C4-2B (cell line): ENCODE results near the gene DDR1.

ENCODE experiments used
- ZFX ChIP-seq: fragments of 450-650 bp; IDR thresholded peaks from 2 replicates; pipeline ENCODE4 v1.6.1; 2017
- TF ChIP-seq, protein P1 (sequence below): fragments of 450-650 bp; conservative IDR thresholded peaks from 2 replicates; pipeline ENCODE4 v1.5.1; 2017; ENCODE audit warnings: mild to moderate bottlenecking

DNA sequence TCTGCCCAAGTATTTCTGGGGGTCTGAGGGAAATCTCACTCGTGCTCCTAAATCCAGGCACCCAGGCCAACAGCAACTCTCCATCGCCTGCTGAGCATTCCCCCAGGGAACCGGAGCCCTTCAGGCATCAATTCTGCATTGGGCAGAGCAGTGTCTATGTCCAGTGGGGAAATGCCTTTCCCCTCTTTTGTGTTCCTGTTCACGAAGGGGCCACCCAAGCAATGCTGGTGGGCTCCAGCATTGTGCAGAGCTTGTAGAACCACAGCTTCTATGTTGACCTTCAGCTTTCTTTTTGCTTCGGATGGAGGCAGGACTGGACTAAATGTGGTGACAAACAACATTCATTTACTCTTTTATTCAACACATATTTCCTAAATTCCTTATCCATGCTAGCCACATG is 27.2 kb upstream of the DDR1 start:
- TF ChIP-seq, protein P1, sequence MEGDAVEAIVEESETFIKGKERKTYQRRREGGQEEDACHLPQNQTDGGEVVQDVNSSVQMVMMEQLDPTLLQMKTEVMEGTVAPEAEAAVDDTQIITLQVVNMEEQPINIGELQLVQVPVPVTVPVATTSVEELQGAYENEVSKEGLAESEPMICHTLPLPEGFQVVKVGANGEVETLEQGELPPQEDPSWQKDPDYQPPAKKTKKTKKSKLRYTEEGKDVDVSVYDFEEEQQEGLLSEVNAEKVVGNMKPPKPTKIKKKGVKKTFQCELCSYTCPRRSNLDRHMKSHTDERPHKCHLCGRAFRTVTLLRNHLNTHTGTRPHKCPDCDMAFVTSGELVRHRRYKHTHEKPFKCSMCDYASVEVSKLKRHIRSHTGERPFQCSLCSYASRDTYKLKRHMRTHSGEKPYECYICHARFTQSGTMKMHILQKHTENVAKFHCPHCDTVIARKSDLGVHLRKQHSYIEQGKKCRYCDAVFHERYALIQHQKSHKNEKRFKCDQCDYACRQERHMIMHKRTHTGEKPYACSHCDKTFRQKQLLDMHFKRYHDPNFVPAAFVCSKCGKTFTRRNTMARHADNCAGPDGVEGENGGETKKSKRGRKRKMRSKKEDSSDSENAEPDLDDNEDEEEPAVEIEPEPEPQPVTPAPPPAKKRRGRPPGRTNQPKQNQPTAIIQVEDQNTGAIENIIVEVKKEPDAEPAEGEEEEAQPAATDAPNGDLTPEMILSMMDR, result no peak
- TF ChIP-seq ZFX, result no peak
